Activated CD4-positive, alpha-beta T cell treated with anti-CD3 and anti-CD28 coated beads, Interleukin-2, Interleukin-4, amounts not matched to agents 100 ng/mL and 50 ng/mL, durations not matched to agents 16 hours and 8 hours (primary cell): ENCODE results near the gene AGBL5.

ENCODE experiments used
- DNase-seq: peaks from one replicate; pipeline ENCODE4 v3.0.0-alpha.2; 2020; ENCODE audit warnings: low spot score

Gene AGBL5

GRCh38 chr2:27078267-27079194 is 27.1 kb downstream of the AGBL5 start, which contains the start of gene EMILIN1:
Gene EMILIN1 (plus strand): TSS chr2:27078615. CDS start chr2:27079066, 451 bp downstream.
- no peak for DNase-seq

GRCh38 chr2:27079233-27080139 is 28.0 kb downstream of the AGBL5 start:
- DNase-seq, result no peak

GRCh38 chr2:27080140-27080469 is 28.6 kb downstream of the AGBL5 start:
- DNase-seq, result no peak

- DNase-seq, result no peak
Measured at GRCh38 chr2:27080603-27080936, 29.1 kb downstream of the AGBL5 start.

- no peak for DNase-seq
Measured at GRCh38 chr2:27081984-27082772, 30.7 kb downstream of the AGBL5 start.

- DNase-seq, result no peak
Measured at GRCh38 chr2:27082773-27083409, 31.4 kb downstream of the AGBL5 start.

- no peak for DNase-seq
Measured at GRCh38 chr2:27083410-27084296, 32.2 kb downstream of the AGBL5 start.

GRCh38 chr2:27084297-27085061 is 33.0 kb downstream of the AGBL5 start:
- no peak for DNase-seq

GRCh38 chr2:27085062-27085672 is 33.7 kb downstream of the AGBL5 start:
- DNase-seq, result no peak

GRCh38 chr2:27085673-27086089 is 34.2 kb downstream of the AGBL5 start:
- DNase-seq, result peak; percentile 44

GRCh38 chr2:27086090-27086723 is 34.7 kb downstream of the AGBL5 start:
- DNase-seq, result peak; percentile 98

GRCh38 chr2:27086724-27087593 is 35.5 kb downstream of the AGBL5 start, which contains the start of gene KHK:
Gene KHK (plus strand): TSS chr2:27086772. CDS start chr2:27087260, 488 bp downstream.
- DNase-seq, result no peak

- no peak for DNase-seq
Measured at GRCh38 chr2:27087823-27088410, 36.4 kb downstream of the AGBL5 start.

GRCh38 chr2:27088634-27089033 is 37.2 kb downstream of the AGBL5 start:
- no peak for DNase-seq

- no peak for DNase-seq
Measured at GRCh38 chr2:27089111-27089954, 37.9 kb downstream of the AGBL5 start.
